GM21515 (cell line): ENCODE measurements around the gene IGFBP4.
"Not testable (repeated sequence)": the region's sequence is repeated elsewhere in the genome, so short reads cannot be mapped to it uniquely, and the experiment has no call there.

Source experiments
- ATAC-seq: cut with Tn5 transposase; IDR thresholded peaks from one replicate; pipeline ENCODE4 v1.9.1; 2021; ENCODE audit not compliant: unreplicated experiment

The IGFBP4 gene

GRCh38 chr17:40443196-40443987, at the start of gene IGFBP4:
TSS of gene IGFBP4 (plus strand) at chr17:40443450. CDS start at chr17:40443736, 286 bp downstream.
- ATAC-seq, result no peak

DNA sequence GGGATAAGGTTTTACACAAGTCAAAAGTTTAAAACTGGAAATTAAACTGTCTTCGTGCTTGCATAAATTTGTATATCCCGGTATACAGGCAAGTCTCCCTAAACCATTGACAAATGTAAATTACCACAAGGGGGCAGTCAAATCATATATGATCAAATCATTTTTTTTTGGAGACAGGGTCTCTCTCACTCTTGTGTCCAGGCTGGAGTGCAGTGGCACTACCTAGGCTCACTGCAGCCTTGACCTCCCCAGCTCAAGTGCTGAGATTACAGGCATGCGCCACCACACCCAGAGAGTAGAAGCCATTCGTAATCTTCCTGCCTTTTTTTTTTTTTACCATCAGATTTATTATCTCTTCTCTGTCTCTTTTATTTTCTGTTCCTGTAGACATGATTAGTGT, 44.1 kb upstream of the IGFBP4 start:
- ATAC-seq, result no peak

DNA sequence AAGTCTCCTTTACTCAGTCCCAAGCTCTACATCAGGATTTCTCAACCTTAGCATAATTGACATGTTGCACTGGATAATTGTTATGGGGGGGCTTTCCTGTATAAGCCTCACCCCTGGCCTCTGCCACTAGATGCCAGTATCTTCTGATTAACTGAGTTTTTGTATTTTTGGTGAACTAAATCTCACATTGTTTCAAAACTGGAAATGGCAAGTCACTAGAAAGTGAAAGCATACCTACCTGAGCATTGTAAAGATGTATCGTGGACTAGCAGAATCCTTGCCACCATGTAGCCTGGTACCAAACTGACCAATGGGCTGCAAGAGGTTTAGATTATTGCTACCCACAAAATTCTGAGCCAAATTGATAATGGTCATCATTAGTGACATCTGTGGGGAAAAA, 40.6 kb upstream of the IGFBP4 start:
- ATAC-seq, result no peak

GRCh38 chr17:40404003-40404402, 39.2 kb upstream of the IGFBP4 start:
- ATAC-seq, result no peak

- no peak for ATAC-seq
Observed at GRCh38 chr17:40407460-40407859, 35.8 kb upstream of the IGFBP4 start.

GRCh38 chr17:40409540-40409939, 33.7 kb upstream of the IGFBP4 start:
- ATAC-seq, result not testable (repeated sequence)

DNA sequence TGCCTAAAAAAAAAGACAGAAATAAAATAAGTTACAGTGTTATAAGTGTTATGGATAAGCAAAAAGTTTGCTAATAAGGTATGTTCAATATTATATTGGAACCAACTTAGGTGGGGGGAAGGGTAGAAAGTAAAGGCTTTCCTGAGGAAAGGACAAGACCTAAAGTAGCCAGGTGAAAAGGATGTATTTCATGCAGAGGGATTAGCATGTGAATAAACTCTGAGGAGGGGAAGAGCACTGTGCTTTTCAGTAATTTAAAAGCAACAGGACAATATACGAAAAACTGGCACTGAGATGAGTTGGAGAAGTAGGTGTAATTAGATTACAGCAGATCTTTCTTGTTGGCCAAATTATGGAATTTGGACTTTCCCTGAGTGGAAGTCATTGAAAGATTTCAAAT, 33.2 kb upstream of the IGFBP4 start:
- no peak for ATAC-seq

GRCh38 chr17:40411821-40412220, 31.4 kb upstream of the IGFBP4 start:
- ATAC-seq, result no peak

- no peak for ATAC-seq
Observed at GRCh38 chr17:40412880-40413279, 30.4 kb upstream of the IGFBP4 start.

DNA sequence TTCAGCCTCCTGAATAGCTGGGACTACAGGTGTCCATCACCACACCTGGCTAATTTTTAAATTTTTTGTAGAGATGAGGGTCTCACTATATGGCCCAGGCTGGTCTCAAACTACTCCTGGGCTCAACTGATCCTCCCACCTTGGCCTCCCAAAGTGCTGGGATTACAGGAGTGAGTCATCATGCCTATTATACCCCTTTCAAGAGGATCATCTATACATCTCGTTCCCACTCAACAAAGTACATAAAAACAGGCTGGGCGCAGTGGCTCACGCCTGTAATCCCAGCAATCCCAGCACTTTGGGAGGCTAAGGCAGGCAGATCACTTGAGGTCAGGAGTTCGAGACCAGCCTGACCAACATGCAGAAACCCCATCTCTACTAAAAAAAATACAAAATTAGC, 28.9 kb upstream of the IGFBP4 start:
- not testable (repeated sequence) for ATAC-seq

DNA sequence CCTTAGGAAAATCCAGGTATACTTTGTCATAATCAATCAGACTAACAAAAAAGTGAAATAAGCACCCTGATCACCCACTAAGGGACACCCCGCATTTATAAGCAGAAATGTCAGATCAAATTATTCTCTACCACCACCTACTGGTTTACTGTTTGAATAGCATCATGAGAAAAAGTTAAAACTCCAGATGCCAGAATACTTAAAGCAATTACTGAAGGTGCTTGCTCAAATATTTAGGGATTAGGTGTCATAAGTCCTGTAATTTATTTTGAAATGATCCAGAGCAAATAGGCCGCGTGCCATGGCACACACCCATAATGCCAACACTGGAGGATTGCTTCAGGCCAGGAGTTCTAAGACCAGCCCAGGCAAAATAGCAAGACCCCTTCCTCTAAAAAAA, 27.9 kb upstream of the IGFBP4 start:
- ATAC-seq, result no peak

DNA sequence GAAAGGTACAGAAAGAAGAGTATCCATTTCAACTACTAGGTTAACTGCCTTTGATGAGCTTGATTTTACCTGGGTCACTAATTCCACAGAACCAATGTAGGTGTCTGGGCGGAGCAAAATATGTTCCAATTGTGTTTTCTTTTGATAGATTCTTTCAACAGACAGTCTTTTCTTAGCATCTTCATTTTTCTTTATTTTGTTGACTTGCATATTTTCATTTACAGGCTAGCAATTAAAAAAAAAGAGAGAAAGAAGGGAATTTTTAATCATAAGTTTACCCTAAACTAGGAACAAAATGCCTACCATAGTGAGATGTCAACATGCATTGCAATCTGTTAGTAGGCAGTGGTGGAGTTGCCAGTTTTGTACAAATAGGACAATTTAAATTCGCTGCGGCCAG, 26.6 kb upstream of the IGFBP4 start:
- ATAC-seq, result no peak

DNA sequence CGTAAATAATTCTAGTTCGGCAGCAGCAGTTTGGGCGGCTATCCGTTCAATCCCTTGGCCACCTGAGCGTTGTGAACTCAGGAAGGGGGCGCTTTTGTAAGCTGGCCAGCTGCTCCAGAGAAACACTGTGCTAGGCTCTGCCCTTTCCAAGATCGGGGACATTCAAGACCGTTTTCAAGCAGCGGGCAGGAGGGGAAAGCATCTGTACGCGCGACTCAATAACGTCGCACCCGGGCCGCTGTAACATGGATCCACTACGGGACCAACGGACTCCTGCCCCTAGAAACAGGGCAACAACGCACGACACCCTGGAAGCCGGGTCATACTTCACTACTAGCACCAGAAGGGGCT, 26.0 kb upstream of the IGFBP4 start:
- ATAC-seq, result peak; percentile 4

GRCh38 chr17:40417609-40418427, 25.4 kb upstream of the IGFBP4 start, which contains the start of gene TOP2A:
TSS of gene TOP2A (minus strand) at chr17:40417896. CDS start at chr17:40417791, 105 bp downstream.
- ATAC-seq, result peak; percentile 97

GRCh38 chr17:40418428-40418706, 24.9 kb upstream of the IGFBP4 start:
- ATAC-seq, result no peak

DNA sequence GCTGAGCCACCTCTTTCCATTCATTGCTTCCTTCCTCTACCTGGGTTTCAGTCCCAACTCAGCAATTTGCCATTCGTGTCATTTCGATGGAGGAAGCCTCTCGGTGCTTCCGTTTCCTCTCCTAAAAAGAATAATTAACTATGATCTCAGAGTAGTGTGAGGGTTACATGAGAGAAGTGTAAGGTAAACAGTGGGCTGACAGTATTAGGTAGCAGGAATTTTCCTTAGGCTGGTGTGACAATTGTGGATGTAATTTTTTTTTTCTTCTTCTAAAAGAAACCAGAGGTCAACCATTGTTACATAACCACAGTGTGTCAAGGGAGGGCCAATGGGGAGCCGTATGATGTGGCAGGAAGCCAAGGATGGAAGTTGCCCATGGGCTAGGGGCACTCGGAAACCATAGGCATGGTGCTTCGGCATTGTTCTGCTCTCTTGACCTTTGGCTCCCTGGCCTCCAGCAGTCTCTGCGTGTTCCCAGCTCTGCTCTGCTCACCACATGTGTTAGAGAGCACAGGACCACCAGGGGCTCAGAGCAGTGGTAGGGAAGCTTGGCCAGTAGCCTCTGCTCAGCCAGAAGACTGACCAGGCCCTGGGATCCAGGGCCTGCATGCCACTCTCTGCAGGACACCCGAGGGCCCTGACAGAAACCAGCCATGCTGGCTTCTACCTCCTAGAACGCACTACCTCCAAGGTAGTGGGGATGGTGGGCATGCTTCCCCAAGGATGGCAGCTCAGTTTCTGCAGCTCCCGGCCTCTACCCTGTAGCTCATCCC, 23.5 kb upstream of the IGFBP4 start:
- ATAC-seq, result no peak

- ATAC-seq, result no peak
Observed at GRCh38 chr17:40422990-40423633, 20.1 kb upstream of the IGFBP4 start.

- ATAC-seq, result no peak
Observed at GRCh38 chr17:40425741-40426140, 17.5 kb upstream of the IGFBP4 start.

GRCh38 chr17:40427002-40427491, 16.2 kb upstream of the IGFBP4 start:
- no peak for ATAC-seq

GRCh38 chr17:40430272-40431230, 12.7 kb upstream of the IGFBP4 start:
- no peak for ATAC-seq
